Muscle layer of duodenum (tissue), 2 donors: Measurements from ENCODE around the gene COL4A4.

Experiments used
- H3K27ac ChIP-seq: one replicate; pipeline ENCODE4 v1.7.0; 2013; ENCODE audit warnings: mild to moderate bottlenecking, low read length
- H3K27me3 ChIP-seq: one replicate; pipeline ENCODE4 v1.7.0; 2013; ENCODE audit warnings: low read depth, mild to moderate bottlenecking, control low read depth, low read length
- H3K36me3 ChIP-seq, 2 donors: one replicate each; pipeline ENCODE4 v1.7.0; 2013; ENCODE audit warnings: low read length in 2 of 2, control low read depth in 1 of 2, mild to moderate bottlenecking in 1 of 2; ENCODE audit not compliant: insufficient read depth in 2 of 2, control insufficient read depth in 1 of 2
- H3K4me1 ChIP-seq, 2 donors: one replicate each; pipeline ENCODE4 v1.7.0; 2013; ENCODE audit warnings: low read length in 2 of 2, mild to moderate bottlenecking in 2 of 2, control low read depth in 1 of 2, moderate library complexity in 1 of 2; ENCODE audit not compliant: insufficient read depth in 2 of 2, control insufficient read depth in 1 of 2
- H3K4me3 ChIP-seq, 2 donors: one replicate each; pipeline ENCODE4 v1.7.0; 2013; ENCODE audit warnings: low read length in 2 of 2, low read depth in 1 of 2, mild to moderate bottlenecking in 1 of 2
- H3K9me3 ChIP-seq, 2 donors: one replicate each; pipeline ENCODE4 v1.7.0; 2013; ENCODE audit warnings: low read length in 2 of 2, control low read depth in 1 of 2, mild to moderate bottlenecking in 1 of 2; ENCODE audit not compliant: control insufficient read depth in 1 of 2
- donor health status: healthy.

Gene COL4A4

GRCh38 chr2:227132986-227133385 lies 31.0 kb downstream of the COL4A4 start:
- no peaks in the 10 kb centered on the region for H3K27me3 ChIP-seq
- no peaks in the 10 kb centered on the region for H3K36me3 ChIP-seq
- H3K4me3 ChIP-seq: no peak overlapping the region
- H3K27ac ChIP-seq: no peak overlapping the region
- H3K9me3 ChIP-seq: no peaks in the 10 kb centered on the region
- H3K4me1 ChIP-seq: no peaks in the 10 kb centered on the region

DNA sequence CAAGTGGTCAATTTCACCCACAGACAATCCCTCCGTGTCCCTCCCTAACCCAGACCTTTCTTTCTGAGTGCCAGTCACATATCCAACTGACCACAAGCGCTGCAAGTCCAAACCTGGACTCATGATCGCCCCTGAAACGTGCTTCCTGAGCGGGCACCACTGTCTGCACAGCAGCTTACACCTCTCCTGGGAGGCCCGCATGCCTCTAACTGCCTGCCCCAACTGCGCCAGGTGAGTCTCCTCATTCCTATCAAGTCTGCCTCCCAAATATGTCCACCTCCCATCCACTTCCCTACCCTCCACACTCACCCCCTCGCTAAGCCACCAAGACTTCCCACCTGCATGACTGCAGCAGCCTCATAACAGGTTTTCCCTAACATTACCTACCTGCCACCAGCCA lies 33.4 kb downstream of the COL4A4 start:
- Histone ChIP-seq H3K4me3 (no peak overlapping the region), H3K9me3 (no peaks in the 10 kb centered on the region), H3K27ac (no peak overlapping the region), H3K27me3 (no peaks in the 10 kb centered on the region), H3K4me1 (no peaks in the 10 kb centered on the region), H3K36me3 (no peaks in the 10 kb centered on the region)

DNA sequence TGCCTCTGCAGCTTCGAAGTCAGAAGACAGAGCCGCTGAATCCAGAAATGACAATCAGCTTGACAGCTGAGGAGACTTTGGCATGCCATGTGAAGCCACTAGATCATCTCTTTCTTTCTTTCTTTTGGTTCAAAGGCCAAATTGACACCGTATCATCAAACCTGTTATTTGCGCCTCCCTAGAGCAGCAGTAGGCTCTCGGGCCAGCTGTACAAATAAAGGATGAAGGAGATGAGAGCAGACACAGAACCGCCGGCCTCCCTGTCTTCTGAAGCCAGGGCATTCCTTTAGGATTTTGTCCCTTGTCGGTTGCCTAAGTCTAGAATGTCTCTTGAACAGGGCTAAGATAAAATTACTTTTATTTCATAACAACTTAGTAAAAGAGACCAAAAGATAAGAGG lies 36.8 kb downstream of the COL4A4 start:
- Histone ChIP-seq H3K27ac (no peak overlapping the region), H3K4me3 (no peak overlapping the region), H3K36me3 (no peaks in the 10 kb centered on the region), H3K27me3 (no peaks in the 10 kb centered on the region), H3K4me1 (no peaks in the 10 kb centered on the region), H3K9me3 (no peaks in the 10 kb centered on the region)

DNA sequence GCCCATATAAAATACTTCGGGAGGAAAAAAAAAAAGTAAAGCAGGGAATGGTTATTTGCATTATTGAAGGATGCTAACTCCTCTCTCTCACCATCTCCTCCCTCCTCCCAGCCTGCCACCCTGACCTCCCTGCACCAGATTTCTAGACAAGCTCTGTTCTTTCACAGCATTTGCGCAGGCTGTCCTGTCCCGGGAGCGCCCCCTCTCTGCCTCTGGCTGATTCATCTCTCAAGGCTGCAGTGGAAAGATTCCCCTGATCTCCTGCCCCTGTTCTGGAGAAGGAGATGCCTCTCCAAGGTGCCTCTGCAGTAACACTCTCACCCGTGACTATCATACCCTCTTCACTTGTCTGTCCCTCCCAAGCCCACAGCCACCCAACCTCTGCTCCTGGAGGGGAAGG lies 38.5 kb downstream of the COL4A4 start:
- no peaks in the 10 kb centered on the region for H3K4me1 ChIP-seq
- no peak overlapping the region for H3K27ac ChIP-seq
- H3K4me3 ChIP-seq: no peak overlapping the region
- H3K36me3 ChIP-seq: no peaks in the 10 kb centered on the region
- H3K27me3 ChIP-seq: no peaks in the 10 kb centered on the region
- H3K9me3 ChIP-seq: no peaks in the 10 kb centered on the region

GRCh38 chr2:227124811-227125210 lies 39.2 kb downstream of the COL4A4 start:
- Histone ChIP-seq H3K27me3 (no peaks in the 10 kb centered on the region), H3K4me1 (no peaks in the 10 kb centered on the region), H3K36me3 (no peaks in the 10 kb centered on the region), H3K9me3 (no peaks in the 10 kb centered on the region), H3K4me3 (no peak overlapping the region), H3K27ac (no peak overlapping the region)

GRCh38 chr2:227123697-227124096 lies 40.3 kb downstream of the COL4A4 start:
- H3K4me1 ChIP-seq: no peaks in the 10 kb centered on the region
- H3K36me3 ChIP-seq: no peaks in the 10 kb centered on the region
- H3K27ac ChIP-seq: no peak overlapping the region
- no peaks in the 10 kb centered on the region for H3K9me3 ChIP-seq
- H3K27me3 ChIP-seq: no peaks in the 10 kb centered on the region
- H3K4me3 ChIP-seq: no peak overlapping the region

- H3K27me3 ChIP-seq: no peaks in the 10 kb centered on the region
- H3K4me1 ChIP-seq: no peaks in the 10 kb centered on the region
- H3K4me3 ChIP-seq: no peak overlapping the region
- no peaks in the 10 kb centered on the region for H3K36me3 ChIP-seq
- no peaks in the 10 kb centered on the region for H3K9me3 ChIP-seq
- H3K27ac ChIP-seq: no peak overlapping the region
Measured at GRCh38 chr2:227118353-227118752, 45.7 kb downstream of the COL4A4 start.

- H3K4me3 ChIP-seq: no peak overlapping the region
- no peaks in the 10 kb centered on the region for H3K9me3 ChIP-seq
- no peaks in the 10 kb centered on the region for H3K27me3 ChIP-seq
- no peaks in the 10 kb centered on the region for H3K36me3 ChIP-seq
- H3K4me1 ChIP-seq: no peaks in the 10 kb centered on the region
- no peak overlapping the region for H3K27ac ChIP-seq
Measured at GRCh38 chr2:227117852-227118251, 46.2 kb downstream of the COL4A4 start.

GRCh38 chr2:227117027-227117426 lies 47.0 kb downstream of the COL4A4 start:
- Histone ChIP-seq H3K4me1 (no peaks in the 10 kb centered on the region), H3K27ac (no peak overlapping the region), H3K27me3 (no peaks in the 10 kb centered on the region), H3K9me3 (no peaks in the 10 kb centered on the region), H3K4me3 (no peak overlapping the region), H3K36me3 (no peaks in the 10 kb centered on the region)

GRCh38 chr2:227115761-227116160 lies 48.2 kb downstream of the COL4A4 start:
- H3K9me3 ChIP-seq: no peaks in the 10 kb centered on the region
- H3K27me3 ChIP-seq: no peaks in the 10 kb centered on the region
- no peaks in the 10 kb centered on the region for H3K36me3 ChIP-seq
- H3K27ac ChIP-seq: no peak overlapping the region
- no peak overlapping the region for H3K4me3 ChIP-seq
- H3K4me1 ChIP-seq: no peaks in the 10 kb centered on the region

GRCh38 chr2:227106845-227107759 lies 56.9 kb downstream of the COL4A4 start:
- Histone ChIP-seq H3K36me3 (no peaks in the 10 kb centered on the region), H3K9me3 (no peaks in the 10 kb centered on the region), H3K27me3 (no peaks in the 10 kb centered on the region), H3K4me1 (no peaks in the 10 kb centered on the region), H3K4me3 (no peak overlapping the region), H3K27ac (no peak overlapping the region)

DNA sequence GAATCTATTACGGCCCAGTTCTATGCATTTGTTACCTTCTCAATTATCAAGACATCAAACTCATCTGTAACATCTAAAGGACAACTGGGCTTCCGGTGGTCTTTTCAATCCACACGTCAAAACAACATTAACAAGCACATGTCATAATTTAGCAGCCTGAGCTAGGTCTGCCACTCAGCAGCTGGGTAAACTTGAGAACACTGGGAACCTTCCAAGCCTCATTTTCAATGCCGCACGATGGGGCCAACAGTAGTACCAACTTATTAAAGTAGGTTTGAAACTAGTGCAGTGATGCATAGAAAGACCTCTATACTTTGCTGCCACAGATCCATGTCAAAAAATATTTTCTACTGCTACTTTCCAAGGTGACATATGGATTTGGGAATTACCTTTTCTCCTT lies 60.4 kb downstream of the COL4A4 start:
- Histone ChIP-seq H3K9me3 (no peaks in the 10 kb centered on the region), H3K27me3 (no peaks in the 10 kb centered on the region), H3K27ac (no peak overlapping the region), H3K36me3 (no peaks in the 10 kb centered on the region), H3K4me1 (no peaks in the 10 kb centered on the region), H3K4me3 (no peak overlapping the region)
